Activated naive CD4-positive, alpha-beta T cell treated with anti-CD3 and anti-CD28 coated beads, Interleukin-2, amount 10 ng/mL, durations not matched to agents 7 days and 5 days (primary cell): Measurements from ENCODE around the gene ZDHHC14.

Experiments used
- CTCF ChIA-PET: fragments of 350-600 bp; sonication (Branson Sonifier 250); formaldehyde crosslinking; loops from one replicate; lab custom pipeline; 2021; ENCODE audit warnings: antibody characterized with exemption; lab: Charles Lee
- DNase-seq: peaks from one replicate; pipeline ENCODE4 v3.0.0-alpha.2; 2020
- H3K27ac Mint-ChIP-seq: one replicate; pipeline ENCODE4 v1.8.0; 2021; ENCODE audit warnings: mild to moderate bottlenecking, moderate library complexity, mixed read lengths
- H3K27me3 Mint-ChIP-seq: one replicate; pipeline ENCODE4 v1.8.0; 2021; ENCODE audit warnings: mild to moderate bottlenecking, mixed read lengths
- H3K36me3 Mint-ChIP-seq: one replicate; pipeline ENCODE4 v1.8.0; 2021; ENCODE audit warnings: mixed read lengths
- H3K4me1 Mint-ChIP-seq: one replicate; pipeline ENCODE4 v1.8.0; 2021; ENCODE audit warnings: mixed read lengths
- H3K4me3 Mint-ChIP-seq: one replicate; pipeline ENCODE4 v1.8.0; 2021; ENCODE audit warnings: mild to moderate bottlenecking, moderate library complexity, mixed read lengths
- H3K9me3 Mint-ChIP-seq: one replicate; pipeline ENCODE4 v1.8.0; 2021; ENCODE audit warnings: mixed read lengths

The ZDHHC14 gene

GRCh38 chr6:157550114-157550989, 169.4 kb downstream of the ZDHHC14 start:
- Mint-ChIP-seq H3K27me3 (peaks cover 32% of the 10 kb centered on the region), H3K36me3 (no peaks in the 10 kb centered on the region), H3K4me1 (peaks cover 25% of the 10 kb centered on the region), H3K27ac (peak overlapping the region; percentile 73), H3K4me3 (no peak overlapping the region), H3K9me3 (peaks cover 2% of the 10 kb centered on the region)
- CTCF ChIA-PET, result interaction anchor here (1.1 kb wide), 1 partner anchor 20 kb away, joined by 3 read pairs; no protein-coding TSS in a partner anchor
- peak; percentile 43 for DNase-seq

GRCh38 chr6:157551041-157551832, 170.2 kb downstream of the ZDHHC14 start:
- no peak for DNase-seq
- peaks cover 35% of the 10 kb centered on the region for H3K27me3 Mint-ChIP-seq
- CTCF ChIA-PET, result interaction anchor here (1.1 kb wide), 1 partner anchor 19 kb away, joined by 3 read pairs; no protein-coding TSS in a partner anchor
- H3K36me3 Mint-ChIP-seq, result no peaks in the 10 kb centered on the region
- H3K4me3 Mint-ChIP-seq, result no peak overlapping the region
- H3K9me3 Mint-ChIP-seq, result peaks cover 2% of the 10 kb centered on the region
- peaks cover 25% of the 10 kb centered on the region for H3K4me1 Mint-ChIP-seq
- peak overlapping the region; percentile 1 for H3K27ac Mint-ChIP-seq

- H3K36me3 Mint-ChIP-seq, result no peaks in the 10 kb centered on the region
- CTCF ChIA-PET, result no interaction called here
Observed at GRCh38 chr6:157552081-157552747, 171.2 kb downstream of the ZDHHC14 start.

GRCh38 chr6:157552820-157553485, 172.0 kb downstream of the ZDHHC14 start:
- H3K4me1 Mint-ChIP-seq, result peaks cover 40% of the 10 kb centered on the region
- no peak overlapping the region for H3K27ac Mint-ChIP-seq
- peaks cover 2% of the 10 kb centered on the region for H3K9me3 Mint-ChIP-seq
- no peak for DNase-seq
- no peaks in the 10 kb centered on the region for H3K36me3 Mint-ChIP-seq
- CTCF ChIA-PET, result no interaction called here
- peaks cover 42% of the 10 kb centered on the region for H3K27me3 Mint-ChIP-seq
- H3K4me3 Mint-ChIP-seq, result no peak overlapping the region

More at GRCh38 chr6:157552081-157552747, 171.2 kb downstream of the ZDHHC14 start:
- Mint-ChIP-seq H3K27me3 (peaks cover 42% of the 10 kb centered on the region), H3K4me1 (peaks cover 34% of the 10 kb centered on the region), H3K27ac (no peak overlapping the region), H3K9me3 (peaks cover 2% of the 10 kb centered on the region), H3K4me3 (no peak overlapping the region)
- no peak for DNase-seq

- peaks cover under 1% of the 10 kb centered on the region for H3K36me3 Mint-ChIP-seq
- H3K4me1 Mint-ChIP-seq, result peaks cover 29% of the 10 kb centered on the region
- CTCF ChIA-PET, result interaction anchor here (1.0 kb wide), 1 partner anchor 9 kb away, joined by 3 read pairs; no protein-coding TSS in a partner anchor
- H3K9me3 Mint-ChIP-seq, result no peaks in the 10 kb centered on the region
- DNase-seq, result no peak
- no peak overlapping the region for H3K4me3 Mint-ChIP-seq
- H3K27me3 Mint-ChIP-seq, result peaks cover 50% of the 10 kb centered on the region
- no peak overlapping the region for H3K27ac Mint-ChIP-seq
Observed at GRCh38 chr6:157554747-157555146, 173.8 kb downstream of the ZDHHC14 start.

GRCh38 chr6:157555455-157556143, 174.6 kb downstream of the ZDHHC14 start:
- CTCF ChIA-PET, result no interaction called here
- no peaks in the 10 kb centered on the region for H3K9me3 Mint-ChIP-seq
- DNase-seq, result no peak
- H3K36me3 Mint-ChIP-seq, result peaks cover 3% of the 10 kb centered on the region
- no peak overlapping the region for H3K27ac Mint-ChIP-seq
- H3K27me3 Mint-ChIP-seq, result peaks cover 50% of the 10 kb centered on the region
- peaks cover 21% of the 10 kb centered on the region for H3K4me1 Mint-ChIP-seq
- no peak overlapping the region for H3K4me3 Mint-ChIP-seq

DNA sequence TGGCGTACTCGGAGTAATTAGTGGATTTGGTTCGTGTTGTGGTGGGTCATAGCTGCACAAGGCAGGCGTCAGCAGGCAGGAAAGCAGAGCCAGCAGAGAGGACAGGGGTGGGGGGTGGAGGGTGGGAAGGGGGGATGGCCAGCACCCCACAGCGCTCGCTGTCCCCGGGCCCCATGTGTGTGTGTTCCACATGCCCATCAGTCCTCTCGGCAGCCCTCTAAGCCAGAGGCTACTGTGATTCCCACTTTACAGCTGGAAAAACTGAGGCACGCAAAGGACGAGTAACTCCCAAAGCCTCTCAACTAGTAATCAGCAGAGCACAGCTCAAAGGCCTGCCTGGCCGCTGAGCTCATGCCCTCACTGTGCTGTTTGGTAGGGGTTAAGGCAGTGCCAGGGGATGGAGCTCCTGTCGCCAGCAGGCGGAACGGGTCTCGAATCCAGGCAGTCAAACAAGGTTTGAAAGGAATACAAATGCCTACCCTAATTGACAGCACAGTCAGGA, 175.2 kb downstream of the ZDHHC14 start:
- peaks cover 23% of the 10 kb centered on the region for H3K4me1 Mint-ChIP-seq
- H3K36me3 Mint-ChIP-seq, result peaks cover 3% of the 10 kb centered on the region
- H3K4me3 Mint-ChIP-seq, result no peak overlapping the region
- H3K27ac Mint-ChIP-seq, result no peak overlapping the region
- H3K27me3 Mint-ChIP-seq, result peaks cover 50% of the 10 kb centered on the region
- CTCF ChIA-PET, result no interaction called here
- no peak for DNase-seq
- H3K9me3 Mint-ChIP-seq, result no peaks in the 10 kb centered on the region

DNA sequence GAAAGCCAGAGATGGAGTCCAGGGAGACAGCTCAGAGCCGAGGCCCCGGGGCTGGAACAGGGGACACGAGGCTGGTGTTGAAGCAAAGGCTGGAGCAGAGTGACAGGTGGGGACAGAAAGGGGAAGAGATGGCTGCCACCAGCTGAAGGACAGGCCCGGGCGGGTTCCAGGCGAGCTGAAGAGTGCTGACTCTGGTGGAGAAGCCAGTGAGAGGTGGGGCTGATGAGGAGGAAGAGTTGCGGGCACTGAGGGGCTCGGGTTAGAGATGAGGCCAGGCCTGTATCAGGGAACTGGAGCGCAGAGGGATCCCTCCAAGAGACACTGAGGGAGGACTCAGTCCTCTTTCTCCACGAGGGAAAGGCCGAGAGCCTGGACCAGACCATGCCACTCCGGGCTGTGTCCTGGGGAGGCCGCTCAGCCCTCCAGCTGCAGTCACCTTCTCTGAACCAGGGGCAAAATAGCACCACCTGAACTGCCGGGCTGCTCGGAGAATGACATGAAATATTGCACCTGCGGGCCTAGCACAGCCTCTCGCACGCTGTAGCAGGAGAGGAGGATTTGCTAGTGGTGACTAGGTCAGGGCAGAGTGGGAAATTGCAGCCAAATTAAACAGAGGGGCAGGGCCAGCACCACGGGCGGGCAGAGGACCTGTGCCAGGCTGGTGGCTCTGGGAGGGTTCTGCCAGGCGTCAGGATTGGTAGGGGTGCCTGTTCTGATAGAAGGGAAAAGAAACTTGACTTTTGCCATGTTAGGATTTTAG, 175.9 kb downstream of the ZDHHC14 start:
- Mint-ChIP-seq H3K4me3 (no peak overlapping the region), H3K4me1 (peaks cover 27% of the 10 kb centered on the region), H3K36me3 (peaks cover 3% of the 10 kb centered on the region), H3K9me3 (no peaks in the 10 kb centered on the region), H3K27me3 (peaks cover 52% of the 10 kb centered on the region), H3K27ac (no peak overlapping the region)
- DNase-seq, result no peak
- CTCF ChIA-PET, result no interaction called here

DNA sequence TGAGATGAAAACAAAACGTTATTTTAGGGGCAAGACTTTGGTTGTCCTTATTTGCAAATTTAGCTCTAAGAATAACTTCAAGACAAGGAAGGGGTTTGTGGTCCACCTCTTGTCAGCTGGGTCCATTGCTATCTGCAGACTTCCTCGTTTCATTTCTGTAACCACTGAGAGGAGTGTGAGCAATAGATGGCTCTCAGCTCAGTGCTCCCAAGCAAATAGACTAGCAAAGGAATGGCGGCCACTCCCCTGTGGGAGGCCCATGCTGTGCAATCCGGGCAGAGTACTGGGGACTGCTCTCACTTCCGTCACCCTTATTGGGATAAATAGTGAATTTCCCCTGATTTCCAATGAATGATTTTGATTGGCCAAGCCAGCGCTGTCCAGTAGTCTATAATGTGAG, 176.6 kb downstream of the ZDHHC14 start:
- no peaks in the 10 kb centered on the region for H3K9me3 Mint-ChIP-seq
- CTCF ChIA-PET, result no interaction called here
- peaks cover 35% of the 10 kb centered on the region for H3K4me1 Mint-ChIP-seq
- peaks cover 52% of the 10 kb centered on the region for H3K27me3 Mint-ChIP-seq
- DNase-seq, result no peak
- no peak overlapping the region for H3K27ac Mint-ChIP-seq
- H3K36me3 Mint-ChIP-seq, result peaks cover 3% of the 10 kb centered on the region
- no peak overlapping the region for H3K4me3 Mint-ChIP-seq

DNA sequence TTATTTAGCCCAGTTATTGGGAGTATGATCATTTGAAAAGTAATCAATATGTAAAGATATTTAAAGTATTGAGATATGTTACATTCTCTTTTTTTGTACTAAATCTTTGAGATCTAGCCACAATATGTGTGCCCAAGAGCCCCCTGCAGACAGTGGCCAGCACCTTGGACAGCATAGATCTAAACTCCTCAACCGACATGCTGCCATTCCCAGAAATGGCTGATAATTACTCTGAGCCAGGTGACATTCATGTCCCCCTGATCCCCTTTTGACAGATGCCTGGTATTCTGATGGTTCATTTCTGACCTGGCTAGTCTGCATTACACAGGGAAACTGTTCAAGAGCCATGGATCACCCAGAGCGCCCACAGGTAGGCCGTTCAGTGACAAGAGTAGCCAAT, 177.1 kb downstream of the ZDHHC14 start:
- Mint-ChIP-seq H3K9me3 (no peaks in the 10 kb centered on the region), H3K4me3 (no peak overlapping the region), H3K4me1 (peaks cover 39% of the 10 kb centered on the region), H3K27ac (no peak overlapping the region), H3K27me3 (peaks cover 52% of the 10 kb centered on the region), H3K36me3 (peaks cover 3% of the 10 kb centered on the region)
- CTCF ChIA-PET, result no interaction called here
- DNase-seq, result no peak

DNA sequence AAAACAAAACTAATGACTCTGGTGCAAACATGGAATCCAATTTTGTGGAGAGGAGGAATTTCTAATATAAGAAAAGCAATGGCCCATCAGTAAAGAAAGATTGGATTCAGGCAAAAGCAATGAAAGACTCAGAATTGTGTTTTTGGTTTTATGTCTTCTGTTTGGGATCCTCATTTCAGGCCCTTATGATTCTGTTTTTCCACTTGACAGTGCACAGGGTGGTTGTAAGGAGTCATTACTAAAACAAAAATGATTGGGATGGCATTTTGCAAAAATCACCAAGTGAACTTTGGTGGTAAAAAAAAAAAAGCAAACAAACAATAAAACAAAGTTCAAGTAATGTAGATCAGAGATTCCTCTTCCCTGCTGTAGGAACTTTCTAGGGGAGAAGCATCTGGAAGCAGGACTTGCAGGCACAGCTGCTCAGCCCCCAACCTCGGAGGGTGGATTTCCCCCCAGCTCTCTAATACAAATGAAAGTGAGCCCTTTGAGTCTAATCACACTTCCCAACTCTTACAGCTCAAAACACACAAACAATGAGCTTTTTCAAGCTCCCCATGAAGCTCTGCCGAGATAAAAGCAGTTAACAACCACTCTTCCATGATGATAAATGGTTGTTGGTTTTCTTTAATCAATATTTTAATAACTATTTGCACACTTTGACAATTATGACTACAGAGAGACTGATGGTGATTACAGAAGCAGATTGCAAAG, 177.7 kb downstream of the ZDHHC14 start:
- no peak for DNase-seq
- Mint-ChIP-seq H3K4me1 (peaks cover 43% of the 10 kb centered on the region), H3K36me3 (peaks cover 3% of the 10 kb centered on the region), H3K9me3 (no peaks in the 10 kb centered on the region), H3K4me3 (no peak overlapping the region), H3K27ac (no peak overlapping the region), H3K27me3 (peaks cover 52% of the 10 kb centered on the region)
- CTCF ChIA-PET, result no interaction called here

DNA sequence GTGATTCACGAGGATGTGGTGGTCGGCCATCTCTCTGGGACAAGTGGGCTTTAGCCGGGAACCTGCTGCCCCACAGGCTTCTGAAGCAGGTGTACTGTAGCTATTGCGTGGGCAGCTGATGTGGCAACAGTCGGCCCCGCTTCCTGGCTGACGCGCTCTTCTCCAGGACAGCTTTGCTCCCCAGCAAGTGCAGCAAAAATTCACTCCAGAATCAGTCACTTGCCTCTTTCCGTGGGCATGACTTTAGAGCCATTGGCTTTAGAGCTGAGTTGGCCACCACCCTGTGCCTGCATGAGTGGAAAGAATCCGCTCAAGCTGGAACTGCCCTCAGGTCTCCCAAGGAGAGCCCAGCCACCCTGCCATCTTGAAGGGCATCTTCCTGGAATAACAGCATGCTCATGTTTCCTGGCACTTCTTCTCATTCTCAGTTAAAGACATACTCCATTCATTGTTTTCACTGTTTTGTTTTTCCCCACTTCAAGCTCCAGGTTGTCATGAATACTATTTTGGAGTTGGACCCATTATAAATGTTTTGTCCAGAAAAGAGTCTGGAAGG, 178.3 kb downstream of the ZDHHC14 start:
- no peak overlapping the region for H3K27ac Mint-ChIP-seq
- no peak for DNase-seq
- H3K4me1 Mint-ChIP-seq, result peaks cover 49% of the 10 kb centered on the region

More for the DNA sequence above, 178.3 kb downstream of the ZDHHC14 start:
- Mint-ChIP-seq H3K27me3 (peaks cover 55% of the 10 kb centered on the region), H3K4me3 (no peak overlapping the region), H3K9me3 (no peaks in the 10 kb centered on the region), H3K36me3 (peaks cover 3% of the 10 kb centered on the region)
- CTCF ChIA-PET, result no interaction called here
